Thyroid gland (tissue), 4 donors: Measurements from ENCODE around the gene TPD52L1.

Experiments used
- CTCF ChIP-seq, 6 experiments: fragments of 200-600 bp in 3 of 6; fragments of 450-650 bp in 3 of 6; sonication (generic) in 3 of 6; IDR thresholded peaks; one replicate each; pipeline ENCODE4 v1.5.1; 2016 to 2019; ENCODE audit warnings: antibody characterized with exemption in 6 of 6, mild to moderate bottlenecking in 2 of 6, inconsistent platforms in 1 of 6, moderate library complexity in 1 of 6
- POLR2A ChIP-seq, 2 donors: fragments of 450-650 bp; IDR thresholded peaks; one replicate each; pipeline ENCODE4 v1.6.1; 2017; ENCODE audit warnings: antibody characterized with exemption in 2 of 2, mild to moderate bottlenecking in 2 of 2, moderate library complexity in 1 of 2

GRCh38 chr6:125182237-125183008 lies 28.9 kb downstream of the TPD52L1 start:
- TF ChIP-seq POLR2A (IDR thresholded peaks at IDR 0.05) (no peak), CTCF (IDR thresholded peaks at IDR 0.05) (no peak)
